Stimulated activated CD8-positive, alpha-beta memory T cell treated with anti-CD3 and anti-CD28 coated beads, Interleukin-15, amount 100 ng/mL, for 24 hours (primary cell): Measurements from ENCODE around the gene PCBP2.
A peak's percentile ranks its signal among the peaks of the same experiment; 100 is the strongest.
"Not testable (repeated sequence)": the region's sequence is repeated elsewhere in the genome, so short reads cannot be mapped to it uniquely, and the experiment has no call there.

Source experiments
- DNase-seq: peaks from one replicate; pipeline ENCODE4 v3.0.0-alpha.2; 2020; ENCODE audit warnings: low read depth

The PCBP2 gene

GRCh38 chr12:53472056-53472582, 20.2 kb downstream of the PCBP2 start:
- DNase-seq, result no peak

- no peak for DNase-seq
Observed at GRCh38 chr12:53474077-53474476, 22.2 kb downstream of the PCBP2 start.

GRCh38 chr12:53474819-53475218, 22.9 kb downstream of the PCBP2 start:
- no peak for DNase-seq

- no peak for DNase-seq
Observed at GRCh38 chr12:53476769-53477209, 24.9 kb downstream of the PCBP2 start.

- no peak for DNase-seq
Observed at GRCh38 chr12:53478865-53479264, 27.0 kb downstream of the PCBP2 start.

- no peak for DNase-seq
Observed at GRCh38 chr12:53479331-53479730, 27.4 kb downstream of the PCBP2 start.

GRCh38 chr12:53480491-53481442, 28.9 kb downstream of the PCBP2 start:
- DNase-seq, result no peak

GRCh38 chr12:53481458-53481857, 29.6 kb downstream of the PCBP2 start:
- not testable (repeated sequence) for DNase-seq

- DNase-seq, result no peak
Observed at GRCh38 chr12:53481939-53482586, 30.2 kb downstream of the PCBP2 start.

- no peak for DNase-seq
Observed at GRCh38 chr12:53482626-53483168, 30.8 kb downstream of the PCBP2 start.

- DNase-seq, result no peak
Observed at GRCh38 chr12:53483225-53483978, 31.5 kb downstream of the PCBP2 start.

GRCh38 chr12:53483979-53484377, 32.1 kb downstream of the PCBP2 start:
- DNase-seq, result no peak

- no peak for DNase-seq
Observed at GRCh38 chr12:53484686-53485575, 33.0 kb downstream of the PCBP2 start.

- DNase-seq, result no peak
Observed at GRCh38 chr12:53485955-53486735, 34.2 kb downstream of the PCBP2 start.

- DNase-seq, result no peak
Observed at GRCh38 chr12:53486736-53487487, 35.0 kb downstream of the PCBP2 start.

GRCh38 chr12:53489242-53489864, 37.5 kb downstream of the PCBP2 start:
- no peak for DNase-seq

GRCh38 chr12:53492188-53492587, 40.3 kb downstream of the PCBP2 start:
- DNase-seq, result no peak

GRCh38 chr12:53492830-53493609, 41.1 kb downstream of the PCBP2 start:
- peak; percentile 74 for DNase-seq
